Subcutaneous adipose tissue (tissue), 4 donors: Measurements from ENCODE around the gene HS2ST1. TPM values are rescaled to one million over a fixed set of nuclear protein-coding genes. Genes with fewer than 3 reads are reported as not detected.

Experiments used
- CTCF ChIP-seq: fragments of 450-650 bp; IDR thresholded peaks from one replicate; pipeline ENCODE4 v1.5.1; 2016; ENCODE audit warnings: low read depth, mild to moderate bottlenecking, control low read depth, antibody characterized with exemption, moderate library complexity
- total RNA-seq, 4 donors: library from RNA; depleted of rRNA; stranded (reverse); fragments of >200 nt; gene quantifications; one replicate each; pipeline ENCODE4 v1.1.0, GENCODE V29; 2016

Gene HS2ST1
- total RNA-seq, 4 donors from 2014 or later = 10.2 to 25.5 (median 15.7) TPM

GRCh38 chr1:87144981-87145380 lies 230.5 kb downstream of the HS2ST1 start:
- TF ChIP-seq CTCF = no peak

- no peak for TF ChIP-seq CTCF
Measured at GRCh38 chr1:87146538-87146937, 232.1 kb downstream of the HS2ST1 start.

- TF ChIP-seq CTCF = no peak
Measured at GRCh38 chr1:87146986-87147385, 232.6 kb downstream of the HS2ST1 start.

GRCh38 chr1:87147851-87148250 lies 233.4 kb downstream of the HS2ST1 start:
- no peak for TF ChIP-seq CTCF

GRCh38 chr1:87148661-87149060 lies 234.2 kb downstream of the HS2ST1 start:
- TF ChIP-seq CTCF = no peak

- TF ChIP-seq CTCF = no peak
Measured at GRCh38 chr1:87149241-87150041, 235.0 kb downstream of the HS2ST1 start.

GRCh38 chr1:87150143-87150542 lies 235.7 kb downstream of the HS2ST1 start:
- TF ChIP-seq CTCF = no peak
